Colonic mucosa (tissue), 4 donors: ENCODE results near the gene MTOR. TPM values are rescaled to one million over a fixed set of nuclear protein-coding genes. Genes with fewer than 3 reads are reported as not detected.
"Not testable (repeated sequence)": the region's sequence is repeated elsewhere in the genome, so short reads cannot be mapped to it uniquely, and the experiment has no call there.

ENCODE experiments used
- DNase-seq: peaks from one replicate; pipeline ENCODE4 v3.0.0-alpha.2; 2020
- H3K27ac ChIP-seq: fragments of 200-600 bp; one replicate; pipeline ENCODE4 v1.8.0; 2021
- H3K27me3 ChIP-seq: fragments of 200-600 bp; one replicate; pipeline ENCODE4 v1.8.0; 2021
- H3K36me3 ChIP-seq: fragments of 200-600 bp; one replicate; pipeline ENCODE4 v1.8.0; 2021
- H3K4me1 ChIP-seq: fragments of 200-600 bp; one replicate; pipeline ENCODE4 v1.8.0; 2021; ENCODE audit warnings: mild to moderate bottlenecking
- H3K4me3 ChIP-seq: fragments of 200-600 bp; one replicate; pipeline ENCODE4 v1.8.0; 2021
- H3K9ac ChIP-seq, 2 donors: one replicate each; pipeline ENCODE4 v1.7.0; 2013; ENCODE audit warnings: control low read depth in 2 of 2, low read depth in 2 of 2, low read length in 2 of 2
- H3K9me3 ChIP-seq: fragments of 200-600 bp; one replicate; pipeline ENCODE4 v1.8.0; 2021
- intact Hi-C: fragments of 100-400 bp; cut with DNase I; formaldehyde crosslinking; loops from one replicate; pipeline ENCODE4 v1.14.1; 2022
- total RNA-seq, 2 donors: library from RNA; stranded (reverse); fragmentation: NEBNext Ultra II Directional in 1 of 2; extraction: Animal tissue kit (Norgen Biotek cat#: 25700) in 1 of 2; gene quantifications; one replicate each; pipeline ENCODE4 v1.2.1, GENCODE V29; 2021
- TF ChIP-seq, protein P1 (sequence below): fragments of 200-600 bp; IDR thresholded peaks from one replicate; pipeline ENCODE4 v1.8.0; 2022; ENCODE audit warnings: antibody characterized with exemption, mild to moderate bottlenecking
- donor health status: healthy.
- donor health status: DM: no; HTN: no; CAD: no.
- donor health status: DM: no; HTN: no; CAD: no.

Gene MTOR
- total RNA-seq, 2 donors from 2014 or later, result 29.9 to 50.2 TPM

DNA sequence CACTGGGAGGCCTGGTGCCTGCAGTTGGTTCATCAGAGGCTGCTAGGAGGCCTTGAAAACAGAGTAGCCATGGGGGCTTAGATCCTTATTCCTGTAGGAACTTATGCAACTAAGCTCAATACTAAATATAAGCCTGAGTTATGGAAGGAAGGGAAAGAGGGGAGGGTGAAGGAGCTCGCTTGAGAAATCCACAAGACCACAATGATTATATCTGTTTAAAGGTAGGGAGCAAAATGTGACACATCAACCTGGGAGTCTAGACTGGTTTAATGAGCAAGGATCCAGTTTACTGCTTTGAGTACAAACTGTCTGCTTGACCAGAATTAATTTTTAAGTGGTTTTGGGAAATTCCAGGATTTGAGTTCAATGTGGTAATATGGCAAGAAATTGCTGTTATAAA is 93.6 kb downstream of the MTOR start:
- H3K4me3 ChIP-seq, result no peak overlapping the region
- no peaks in the 10 kb centered on the region for H3K27me3 ChIP-seq
- no peaks in the 10 kb centered on the region for H3K4me1 ChIP-seq
- no peak overlapping the region for H3K27ac ChIP-seq
- intact Hi-C loops, result no loop called here
- no peak overlapping the region for H3K9ac ChIP-seq
- TF ChIP-seq, protein P1, sequence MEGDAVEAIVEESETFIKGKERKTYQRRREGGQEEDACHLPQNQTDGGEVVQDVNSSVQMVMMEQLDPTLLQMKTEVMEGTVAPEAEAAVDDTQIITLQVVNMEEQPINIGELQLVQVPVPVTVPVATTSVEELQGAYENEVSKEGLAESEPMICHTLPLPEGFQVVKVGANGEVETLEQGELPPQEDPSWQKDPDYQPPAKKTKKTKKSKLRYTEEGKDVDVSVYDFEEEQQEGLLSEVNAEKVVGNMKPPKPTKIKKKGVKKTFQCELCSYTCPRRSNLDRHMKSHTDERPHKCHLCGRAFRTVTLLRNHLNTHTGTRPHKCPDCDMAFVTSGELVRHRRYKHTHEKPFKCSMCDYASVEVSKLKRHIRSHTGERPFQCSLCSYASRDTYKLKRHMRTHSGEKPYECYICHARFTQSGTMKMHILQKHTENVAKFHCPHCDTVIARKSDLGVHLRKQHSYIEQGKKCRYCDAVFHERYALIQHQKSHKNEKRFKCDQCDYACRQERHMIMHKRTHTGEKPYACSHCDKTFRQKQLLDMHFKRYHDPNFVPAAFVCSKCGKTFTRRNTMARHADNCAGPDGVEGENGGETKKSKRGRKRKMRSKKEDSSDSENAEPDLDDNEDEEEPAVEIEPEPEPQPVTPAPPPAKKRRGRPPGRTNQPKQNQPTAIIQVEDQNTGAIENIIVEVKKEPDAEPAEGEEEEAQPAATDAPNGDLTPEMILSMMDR, result no peak
- H3K36me3 ChIP-seq, result no peaks in the 10 kb centered on the region
- H3K9me3 ChIP-seq, result no peaks in the 10 kb centered on the region
- no peak for DNase-seq

DNA sequence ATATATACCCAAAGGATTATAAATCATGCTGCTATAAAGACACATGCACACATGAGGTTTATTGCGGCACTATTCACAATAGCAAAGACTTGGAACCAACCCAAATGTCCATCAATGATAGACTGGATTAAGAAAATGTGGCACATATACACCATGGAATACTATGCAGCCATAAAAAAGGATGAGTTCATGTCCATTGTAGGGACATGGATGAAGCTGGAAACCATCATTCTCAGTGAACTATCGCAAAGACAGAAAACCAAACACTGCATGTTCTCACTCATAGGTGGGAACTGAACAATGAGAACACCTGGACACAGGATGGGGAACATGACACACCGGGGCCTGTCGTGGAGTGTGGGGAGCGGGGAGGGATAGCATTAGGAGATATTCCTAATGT is 95.6 kb downstream of the MTOR start:
- DNase-seq, H3K27ac ChIP-seq, H3K4me1 ChIP-seq, intact Hi-C loops, H3K27me3 ChIP-seq, H3K9me3 ChIP-seq, H3K36me3 ChIP-seq, H3K9ac ChIP-seq, H3K4me3 ChIP-seq: not testable (repeated sequence)

DNA sequence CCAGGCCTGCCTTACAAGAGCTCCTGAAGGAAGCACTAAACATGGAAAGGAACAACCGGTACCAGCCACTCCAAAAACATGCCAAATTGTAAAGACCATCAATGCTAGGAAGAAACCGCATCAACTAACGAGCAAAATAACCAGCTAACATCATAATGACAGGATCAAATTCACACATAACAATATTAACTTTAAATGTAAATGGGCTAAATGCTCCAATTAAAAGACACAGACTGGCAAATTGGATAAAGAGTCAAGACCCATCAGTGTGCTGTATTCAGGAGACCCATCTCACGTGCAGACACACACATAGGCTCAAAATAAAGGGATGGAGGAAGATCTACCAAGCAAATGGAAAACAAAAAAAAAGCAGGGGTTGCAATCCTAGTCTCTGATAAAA is 99.6 kb downstream of the MTOR start:
- H3K27me3 ChIP-seq, H3K27ac ChIP-seq: not testable (repeated sequence)

DNA sequence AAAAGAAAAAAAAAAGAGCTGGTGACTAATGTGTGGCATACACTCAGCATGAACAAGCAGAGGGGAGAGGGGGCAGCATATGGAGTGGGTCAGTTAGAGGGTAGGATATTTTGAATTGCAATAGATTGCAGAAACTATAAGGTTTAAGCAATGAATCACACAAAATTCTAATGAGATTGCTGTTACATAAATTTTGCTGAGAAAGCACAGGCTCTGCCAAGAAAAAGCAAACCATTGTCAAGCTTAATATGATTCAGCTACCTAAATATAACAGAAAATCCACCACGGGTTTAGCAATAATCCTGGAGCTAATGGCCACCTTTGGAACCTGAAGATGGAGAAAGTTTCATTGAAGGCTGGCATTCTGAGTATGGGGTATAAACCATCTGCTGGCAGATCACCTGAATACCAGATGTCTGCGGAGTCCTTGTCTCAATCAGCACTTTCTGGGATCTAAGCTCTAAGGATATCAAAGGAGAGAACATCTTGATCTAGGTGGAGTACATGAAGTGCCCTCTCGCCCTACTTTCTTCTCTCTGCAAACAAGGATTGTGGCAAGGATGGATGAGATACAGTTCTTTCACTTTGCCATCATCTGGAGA is 103.5 kb downstream of the MTOR start:
- Histone ChIP-seq H3K9me3 (no peaks in the 10 kb centered on the region), H3K36me3 (no peaks in the 10 kb centered on the region), H3K4me3 (no peak overlapping the region), H3K27ac (no peak overlapping the region), H3K27me3 (no peaks in the 10 kb centered on the region), H3K4me1 (no peaks in the 10 kb centered on the region), H3K9ac (no peak overlapping the region)
- DNase-seq, result no peak
- intact Hi-C loops, result no loop called here
- TF ChIP-seq, protein P1, result no peak

More for the DNA sequence above, 99.6 kb downstream of the MTOR start:
- intact Hi-C loops, H3K9ac ChIP-seq, H3K4me3 ChIP-seq, H3K9me3 ChIP-seq, DNase-seq, H3K36me3 ChIP-seq, H3K4me1 ChIP-seq: not testable (repeated sequence)

DNA sequence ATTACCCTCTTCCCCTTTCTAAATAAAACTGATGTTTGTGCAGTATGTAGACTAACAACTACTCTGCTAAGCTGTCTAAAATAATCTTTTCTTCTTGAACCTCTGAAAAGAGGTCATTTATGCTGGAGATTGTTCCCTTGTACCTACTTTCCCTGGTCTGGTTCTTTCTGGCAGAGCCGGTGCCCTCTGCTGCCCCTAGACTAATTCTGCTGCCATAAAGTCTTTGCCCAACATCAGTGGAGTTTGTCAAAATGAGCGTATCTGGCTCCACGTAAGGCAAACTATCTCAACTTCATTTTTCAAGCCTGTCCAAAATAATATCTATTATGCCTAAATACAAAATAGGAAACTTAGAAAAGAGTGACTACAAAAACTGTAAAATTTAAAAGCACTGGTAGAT is 104.1 kb downstream of the MTOR start:
- intact Hi-C loops, result no loop called here
- no peaks in the 10 kb centered on the region for H3K4me1 ChIP-seq
- H3K36me3 ChIP-seq, result no peaks in the 10 kb centered on the region
- H3K27me3 ChIP-seq, result no peaks in the 10 kb centered on the region
- DNase-seq, result no peak
- no peaks in the 10 kb centered on the region for H3K9me3 ChIP-seq
- no peak overlapping the region for H3K9ac ChIP-seq
- no peak overlapping the region for H3K4me3 ChIP-seq
- TF ChIP-seq, protein P1, result no peak
- H3K27ac ChIP-seq, result no peak overlapping the region

DNA sequence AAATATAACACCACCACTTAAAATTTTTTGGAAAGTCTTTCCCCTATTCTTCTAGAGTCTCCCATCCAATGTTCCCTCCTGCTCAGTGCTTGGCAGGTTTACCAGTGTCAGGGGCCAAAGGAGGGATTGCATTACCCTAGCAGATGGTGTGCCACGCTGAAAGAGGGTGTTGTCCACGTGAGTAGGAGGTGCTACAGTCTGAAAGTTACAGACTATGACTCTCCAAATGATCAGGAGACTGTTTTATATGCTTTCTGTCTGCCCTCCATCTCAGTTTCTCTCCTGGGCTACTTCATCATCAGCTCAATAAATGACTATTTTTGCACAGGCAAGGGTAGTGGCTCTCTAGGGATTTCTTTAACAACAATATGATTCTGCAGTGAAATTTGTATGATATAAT is 104.5 kb downstream of the MTOR start:
- Histone ChIP-seq H3K4me1 (no peaks in the 10 kb centered on the region), H3K9ac (no peak overlapping the region), H3K27me3 (no peaks in the 10 kb centered on the region), H3K36me3 (no peaks in the 10 kb centered on the region), H3K4me3 (no peak overlapping the region), H3K27ac (no peak overlapping the region), H3K9me3 (no peaks in the 10 kb centered on the region)
- no peak for DNase-seq
- TF ChIP-seq, protein P1, result no peak
- intact Hi-C loops, result no loop called here
